ENCODE data around the gene CYP3A5.
"Not testable (repeated sequence)": the region's sequence is repeated elsewhere in the genome, so short reads cannot be mapped to it uniquely, and the experiment has no call there.

Gene CYP3A5

GRCh38 chr7:99679400-99680191 lies at the start of gene CYP3A5:
TSS of gene CYP3A5 (minus strand) at chr7:99679996. CDS start at chr7:99679896, 100 bp downstream.
- DNase-seq, result no peak

GRCh38 chr7:99728615-99729014 lies 48.8 kb upstream of the CYP3A5 start:
- no peak for DNase-seq

- not testable (repeated sequence) for DNase-seq
Measured at GRCh38 chr7:99723201-99723600, 43.4 kb upstream of the CYP3A5 start.

- no peak for DNase-seq
Measured at GRCh38 chr7:99720800-99721595, 41.2 kb upstream of the CYP3A5 start.

GRCh38 chr7:99719996-99720769 lies 40.4 kb upstream of the CYP3A5 start:
- DNase-seq, result no peak

- DNase-seq, result no peak
Measured at GRCh38 chr7:99713995-99714570, 34.3 kb upstream of the CYP3A5 start.

GRCh38 chr7:99709838-99710578 lies 30.2 kb upstream of the CYP3A5 start:
- DNase-seq, result no peak

GRCh38 chr7:99709260-99709659 lies 29.5 kb upstream of the CYP3A5 start:
- DNase-seq, result no peak

GRCh38 chr7:99707096-99707495 lies 27.3 kb upstream of the CYP3A5 start:
- DNase-seq, result no peak

GRCh38 chr7:99699946-99700345 lies 20.1 kb upstream of the CYP3A5 start:
- DNase-seq, result no peak

GRCh38 chr7:99698867-99699730 lies 19.3 kb upstream of the CYP3A5 start:
- DNase-seq, result not testable (repeated sequence)

GRCh38 chr7:99694912-99695304 lies 15.1 kb upstream of the CYP3A5 start:
- DNase-seq, result no peak

GRCh38 chr7:99694201-99694911 lies 14.6 kb upstream of the CYP3A5 start:
- DNase-seq, result no peak

- DNase-seq, result no peak
Measured at GRCh38 chr7:99693427-99694200, 13.8 kb upstream of the CYP3A5 start.

- DNase-seq, result no peak
Measured at GRCh38 chr7:99693100-99693426, 13.3 kb upstream of the CYP3A5 start.

GRCh38 chr7:99692563-99692962 lies 12.8 kb upstream of the CYP3A5 start:
- not testable (repeated sequence) for DNase-seq

- not testable (repeated sequence) for DNase-seq
Measured at GRCh38 chr7:99691658-99692057, 11.9 kb upstream of the CYP3A5 start.

GRCh38 chr7:99690918-99691317 lies 11.1 kb upstream of the CYP3A5 start:
- DNase-seq, result not testable (repeated sequence)

GRCh38 chr7:99685871-99686608 lies 6.2 kb upstream of the CYP3A5 start:
- DNase-seq, result not testable (repeated sequence)
